ENCODE results near the gene STAC. TPM values are rescaled to one million over a fixed set of nuclear protein-coding genes. Genes with fewer than 3 reads are reported as not detected.

STAC gene
- total RNA-seq, 1 donor from 2014 or later = 12.6 TPM

DNA sequence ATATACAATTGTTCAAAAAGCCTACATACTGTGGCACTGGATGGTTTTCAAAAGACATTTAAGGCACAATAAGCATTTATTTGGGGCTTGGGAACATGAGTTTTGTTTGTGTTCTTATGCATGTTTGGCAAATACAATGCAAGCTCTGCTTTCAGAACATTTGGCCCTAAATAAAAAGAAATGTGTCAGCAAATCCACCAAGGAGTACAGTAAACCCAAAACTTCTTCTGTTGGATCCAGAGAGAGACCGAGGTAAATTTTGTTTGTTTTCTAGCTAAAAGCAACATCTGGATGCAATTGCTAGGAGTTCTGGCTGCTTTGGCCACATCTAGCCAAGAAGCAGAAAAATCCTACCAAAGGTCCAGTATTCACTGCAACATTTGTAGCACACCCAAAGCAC is 215.2 kb downstream of the STAC start:
- no peak for DNase-seq

DNA sequence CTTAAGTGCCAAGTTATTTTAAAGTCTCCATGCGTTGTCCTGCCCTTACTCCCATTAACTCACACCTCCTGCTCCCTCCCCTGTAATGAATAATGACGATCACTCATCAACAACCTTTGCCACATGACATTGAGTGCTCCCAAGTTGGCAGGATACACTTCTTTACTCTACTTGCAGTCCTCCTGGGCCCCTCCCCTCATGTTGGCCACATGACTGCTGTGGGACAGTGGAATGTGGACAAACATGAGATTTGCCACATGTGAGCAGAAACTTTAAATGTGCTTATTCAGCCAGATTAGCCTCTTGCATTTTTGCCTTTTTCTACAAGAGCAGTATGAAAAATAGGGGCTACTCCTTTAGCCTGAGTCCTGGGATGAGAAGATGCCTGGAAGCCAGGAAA is 216.1 kb downstream of the STAC start:
- no peak for DNase-seq

- no peak for DNase-seq
These were observed 217.1 kb downstream of the STAC start for GRCh38 chr3:36597422-36597821.
